WTC11 (cell line): Measurements from ENCODE around the gene MAPT. TPM values are rescaled to one million over a fixed set of nuclear protein-coding genes. Genes with fewer than 3 reads are reported as not detected.
A peak's percentile ranks its signal among the peaks of the same experiment; 100 is the strongest.

Experiments used
- ATAC-seq: fragments of 200-7000 bp; cut with Tn5 transposase; 2 replicates; pipeline ENCODE4 v1.10.0; 2021; ENCODE audit warnings: mild to moderate bottlenecking, moderate library complexity
- CTCF ChIA-PET: fragments of 300-600 bp; sonication (Branson Sonifier 250); formaldehyde crosslinking; loops from one replicate; lab custom pipeline; 2021; ENCODE audit warnings: antibody characterized with exemption; lab: Charles Lee
- POLR2A ChIA-PET: fragments of 350-600 bp; sonication (Branson Sonifier 250); formaldehyde crosslinking; loops from one replicate; lab custom pipeline; 2021; ENCODE audit warnings: antibody characterized with exemption; lab: Charles Lee
- DNase-seq: peaks from one replicate; pipeline ENCODE4 v3.0.0; 2021; ENCODE audit warnings: low spot score
- H3K27ac Mint-ChIP-seq: 2 replicates; pipeline ENCODE4 v1.8.0; 2021; ENCODE audit warnings: mixed read lengths
- H3K27me3 Mint-ChIP-seq: 2 replicates; pipeline ENCODE4 v1.8.0; 2021; ENCODE audit warnings: low read depth, mild to moderate bottlenecking, moderate library complexity, mixed read lengths
- H3K36me3 Mint-ChIP-seq: 2 replicates; pipeline ENCODE4 v1.8.0; 2021; ENCODE audit warnings: mixed read lengths
- H3K4me1 Mint-ChIP-seq: 2 replicates; pipeline ENCODE4 v1.8.0; 2022; ENCODE audit warnings: mixed read lengths
- H3K4me3 Mint-ChIP-seq: 2 replicates; pipeline ENCODE4 v1.8.0; 2021; ENCODE audit warnings: mild to moderate bottlenecking, moderate library complexity, mixed read lengths
- H3K9me3 Mint-ChIP-seq: 2 replicates; pipeline ENCODE4 v1.8.0; 2021; ENCODE audit warnings: mixed read lengths
- ATF1 ChIP-seq: sonication (generic); formaldehyde crosslinking; IDR thresholded peaks from 2 replicates; pipeline ENCODE4 v1.8.1; 2023; ENCODE audit warnings: mild to moderate bottlenecking, moderate library complexity, missing genetic modification reagents
- FOXJ3 ChIP-seq: sonication (generic); formaldehyde crosslinking; IDR thresholded peaks from 2 replicates; pipeline ENCODE4 v1.9.0; 2021; ENCODE audit warnings: missing genetic modification reagents, mild to moderate bottlenecking, borderline replicate concordance
- GTF2I ChIP-seq: fragments of 250-450 bp; sonication (Bioruptor Pico); conservative IDR thresholded peaks from 2 replicates; pipeline ENCODE4 v1.4.0; 2021; ENCODE audit warnings: mild to moderate bottlenecking
- MYBL2 ChIP-seq: sonication (generic); formaldehyde crosslinking; IDR thresholded peaks from 2 replicates; pipeline ENCODE4 v1.8.1; 2023; ENCODE audit warnings: mild to moderate bottlenecking, moderate library complexity, missing genetic modification reagents
- NR3C1 ChIP-seq: sonication (generic); formaldehyde crosslinking; conservative IDR thresholded peaks from 2 replicates; pipeline ENCODE4 v1.8.1; 2023; ENCODE audit warnings: low read depth, mild to moderate bottlenecking, missing genetic modification reagents
- RELA ChIP-seq: sonication (generic); formaldehyde crosslinking; IDR thresholded peaks from 2 replicates; pipeline ENCODE4 v1.8.1; 2022; ENCODE audit warnings: missing genetic modification reagents, mild to moderate bottlenecking, borderline replicate concordance
- SMAD4 ChIP-seq: sonication (generic); formaldehyde crosslinking; IDR thresholded peaks from 2 replicates; pipeline ENCODE4 v1.8.0; 2022; ENCODE audit warnings: mild to moderate bottlenecking, missing genetic modification reagents
- ZNF219 ChIP-seq: sonication (generic); formaldehyde crosslinking; IDR thresholded peaks from 2 replicates; pipeline ENCODE4 v1.8.0; 2023; ENCODE audit warnings: missing genetic modification reagents, mild to moderate bottlenecking, borderline replicate concordance
- ZNF423 ChIP-seq: fragments of 250-450 bp; sonication (Bioruptor Pico); IDR thresholded peaks from 2 replicates; pipeline ENCODE4 v2.1.2; 2022; ENCODE audit warnings: mild to moderate bottlenecking, moderate library complexity
- total RNA-seq: library from RNA; stranded (reverse); gene quantifications from 3 replicates; pipeline ENCODE4 v1.2.3, GENCODE V29; 2021
- TF ChIP-seq, protein P1 (sequence below): sonication (generic); formaldehyde crosslinking; IDR thresholded peaks from 2 replicates; pipeline ENCODE4 v1.8.0; 2022; ENCODE audit warnings: missing genetic modification reagents
- TF ChIP-seq, protein P2 (sequence below): fragments of 250-450 bp; sonication (Bioruptor Pico); IDR thresholded peaks from 2 replicates; pipeline ENCODE4 v1.9.0; 2021; ENCODE audit warnings: mild to moderate bottlenecking
- TF ChIP-seq, protein P3 (sequence below): sonication (generic); formaldehyde crosslinking; IDR thresholded peaks from 2 replicates; pipeline ENCODE4 v1.8.0; 2022; ENCODE audit warnings: mild to moderate bottlenecking, missing genetic modification reagents
- TF ChIP-seq, protein P4 (sequence below): sonication (generic); formaldehyde crosslinking; IDR thresholded peaks from 2 replicates; pipeline ENCODE4 v1.8.0; 2023; ENCODE audit warnings: missing genetic modification reagents
- TF ChIP-seq, protein P5 (sequence below): sonication (generic); formaldehyde crosslinking; IDR thresholded peaks from 2 replicates; pipeline ENCODE4 v1.8.1; 2022; ENCODE audit warnings: mild to moderate bottlenecking, moderate library complexity, missing genetic modification reagents
- TF ChIP-seq, protein P6 (sequence below): fragments of 250-450 bp; sonication (Bioruptor Pico); IDR thresholded peaks from 2 replicates; pipeline ENCODE4 v1.9.0; 2021; ENCODE audit warnings: mild to moderate bottlenecking

Gene MAPT
- total RNA-seq, 1 experiment from 2014 or later = 2.2 TPM

DNA sequence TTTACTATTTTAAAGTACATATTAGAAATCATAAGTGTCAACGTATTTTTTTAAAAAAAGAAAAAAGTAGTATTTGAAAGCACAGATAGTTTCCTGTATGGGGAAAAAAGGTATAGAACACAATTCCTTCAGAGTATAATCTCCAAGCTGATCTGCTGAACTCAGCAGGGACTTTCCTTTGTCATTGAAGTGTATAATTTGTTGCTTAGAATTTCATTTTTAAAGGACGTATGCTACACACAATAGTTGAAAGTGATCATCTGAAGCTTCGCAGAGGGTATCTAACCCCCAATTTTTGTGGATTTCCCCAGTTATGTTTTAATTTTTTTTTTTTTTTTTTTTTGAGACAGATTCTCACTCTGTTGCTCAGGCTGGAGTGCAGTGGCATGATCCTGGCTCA is 20.2 kb upstream of the MAPT start (continued):
- TF ChIP-seq, protein P1, sequence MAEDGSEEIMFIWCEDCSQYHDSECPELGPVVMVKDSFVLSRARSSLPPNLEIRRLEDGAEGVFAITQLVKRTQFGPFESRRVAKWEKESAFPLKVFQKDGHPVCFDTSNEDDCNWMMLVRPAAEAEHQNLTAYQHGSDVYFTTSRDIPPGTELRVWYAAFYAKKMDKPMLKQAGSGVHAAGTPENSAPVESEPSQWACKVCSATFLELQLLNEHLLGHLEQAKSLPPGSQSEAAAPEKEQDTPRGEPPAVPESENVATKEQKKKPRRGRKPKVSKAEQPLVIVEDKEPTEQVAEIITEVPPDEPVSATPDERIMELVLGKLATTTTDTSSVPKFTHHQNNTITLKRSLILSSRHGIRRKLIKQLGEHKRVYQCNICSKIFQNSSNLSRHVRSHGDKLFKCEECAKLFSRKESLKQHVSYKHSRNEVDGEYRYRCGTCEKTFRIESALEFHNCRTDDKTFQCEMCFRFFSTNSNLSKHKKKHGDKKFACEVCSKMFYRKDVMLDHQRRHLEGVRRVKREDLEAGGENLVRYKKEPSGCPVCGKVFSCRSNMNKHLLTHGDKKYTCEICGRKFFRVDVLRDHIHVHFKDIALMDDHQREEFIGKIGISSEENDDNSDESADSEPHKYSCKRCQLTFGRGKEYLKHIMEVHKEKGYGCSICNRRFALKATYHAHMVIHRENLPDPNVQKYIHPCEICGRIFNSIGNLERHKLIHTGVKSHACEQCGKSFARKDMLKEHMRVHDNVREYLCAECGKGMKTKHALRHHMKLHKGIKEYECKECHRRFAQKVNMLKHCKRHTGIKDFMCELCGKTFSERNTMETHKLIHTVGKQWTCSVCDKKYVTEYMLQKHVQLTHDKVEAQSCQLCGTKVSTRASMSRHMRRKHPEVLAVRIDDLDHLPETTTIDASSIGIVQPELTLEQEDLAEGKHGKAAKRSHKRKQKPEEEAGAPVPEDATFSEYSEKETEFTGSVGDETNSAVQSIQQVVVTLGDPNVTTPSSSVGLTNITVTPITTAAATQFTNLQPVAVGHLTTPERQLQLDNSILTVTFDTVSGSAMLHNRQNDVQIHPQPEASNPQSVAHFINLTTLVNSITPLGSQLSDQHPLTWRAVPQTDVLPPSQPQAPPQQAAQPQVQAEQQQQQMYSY = no peak

DNA sequence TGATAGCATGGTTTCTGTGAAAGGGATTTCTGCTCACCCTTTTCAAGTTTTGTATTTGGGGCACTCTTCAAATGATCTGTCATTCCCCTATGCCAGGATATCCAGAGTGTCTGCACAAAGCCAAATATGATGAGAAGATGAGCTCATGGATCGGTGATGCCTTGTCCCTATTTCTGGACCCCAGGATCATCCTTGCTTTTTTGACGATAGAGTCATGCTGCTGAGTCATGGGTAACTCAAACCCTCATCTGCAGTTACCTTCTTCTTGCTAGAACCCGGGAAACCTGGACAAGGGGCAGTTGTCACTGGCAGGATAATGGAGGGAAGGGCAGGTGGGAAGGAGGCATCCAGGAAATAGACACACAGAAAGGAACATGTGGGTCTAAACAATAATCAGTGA is 17.8 kb upstream of the MAPT start:
- no peaks in the 10 kb centered on the region for H3K36me3 Mint-ChIP-seq
- H3K9me3 Mint-ChIP-seq = peaks cover 6% of the 10 kb centered on the region; the same call in 1 of the 2 replicates
- H3K27ac Mint-ChIP-seq = no peak overlapping the region
- H3K27me3 Mint-ChIP-seq = peaks cover 19% of the 10 kb centered on the region
- peaks cover 2% of the 10 kb centered on the region for H3K4me1 Mint-ChIP-seq
- ATAC-seq (no peak), DNase-seq (no peak)
- ChIA-PET POLR2A (no interaction called here), CTCF (interaction anchor here (1.2 to 1.5 kb wide), 2 partner anchors 18 to 92 kb away, joined by 3 to 4 read pairs; partner anchors contain the start of genes CRHR1 and MAPT)
- TF ChIP-seq ATF1 (CRISPR knock-in tag) (no peak), FOXJ3 (CRISPR knock-in tag) (no peak), ZNF423 (no peak), ZNF219 (CRISPR knock-in tag) (no peak), NR3C1 (CRISPR knock-in tag) (no peak), SMAD4 (CRISPR knock-in tag) (no peak), RELA (CRISPR knock-in tag) (no peak)
- TF ChIP-seq, protein P2, sequence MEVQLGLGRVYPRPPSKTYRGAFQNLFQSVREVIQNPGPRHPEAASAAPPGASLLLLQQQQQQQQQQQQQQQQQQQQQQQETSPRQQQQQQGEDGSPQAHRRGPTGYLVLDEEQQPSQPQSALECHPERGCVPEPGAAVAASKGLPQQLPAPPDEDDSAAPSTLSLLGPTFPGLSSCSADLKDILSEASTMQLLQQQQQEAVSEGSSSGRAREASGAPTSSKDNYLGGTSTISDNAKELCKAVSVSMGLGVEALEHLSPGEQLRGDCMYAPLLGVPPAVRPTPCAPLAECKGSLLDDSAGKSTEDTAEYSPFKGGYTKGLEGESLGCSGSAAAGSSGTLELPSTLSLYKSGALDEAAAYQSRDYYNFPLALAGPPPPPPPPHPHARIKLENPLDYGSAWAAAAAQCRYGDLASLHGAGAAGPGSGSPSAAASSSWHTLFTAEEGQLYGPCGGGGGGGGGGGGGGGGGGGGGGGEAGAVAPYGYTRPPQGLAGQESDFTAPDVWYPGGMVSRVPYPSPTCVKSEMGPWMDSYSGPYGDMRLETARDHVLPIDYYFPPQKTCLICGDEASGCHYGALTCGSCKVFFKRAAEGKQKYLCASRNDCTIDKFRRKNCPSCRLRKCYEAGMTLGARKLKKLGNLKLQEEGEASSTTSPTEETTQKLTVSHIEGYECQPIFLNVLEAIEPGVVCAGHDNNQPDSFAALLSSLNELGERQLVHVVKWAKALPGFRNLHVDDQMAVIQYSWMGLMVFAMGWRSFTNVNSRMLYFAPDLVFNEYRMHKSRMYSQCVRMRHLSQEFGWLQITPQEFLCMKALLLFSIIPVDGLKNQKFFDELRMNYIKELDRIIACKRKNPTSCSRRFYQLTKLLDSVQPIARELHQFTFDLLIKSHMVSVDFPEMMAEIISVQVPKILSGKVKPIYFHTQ (CRISPR knock-in tag) = no peak
- TF ChIP-seq, protein P3, sequence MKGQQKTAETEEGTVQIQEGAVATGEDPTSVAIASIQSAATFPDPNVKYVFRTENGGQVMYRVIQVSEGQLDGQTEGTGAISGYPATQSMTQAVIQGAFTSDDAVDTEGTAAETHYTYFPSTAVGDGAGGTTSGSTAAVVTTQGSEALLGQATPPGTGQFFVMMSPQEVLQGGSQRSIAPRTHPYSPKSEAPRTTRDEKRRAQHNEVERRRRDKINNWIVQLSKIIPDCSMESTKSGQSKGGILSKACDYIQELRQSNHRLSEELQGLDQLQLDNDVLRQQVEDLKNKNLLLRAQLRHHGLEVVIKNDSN (CRISPR knock-in tag) = no peak
- TF ChIP-seq, protein P4, sequence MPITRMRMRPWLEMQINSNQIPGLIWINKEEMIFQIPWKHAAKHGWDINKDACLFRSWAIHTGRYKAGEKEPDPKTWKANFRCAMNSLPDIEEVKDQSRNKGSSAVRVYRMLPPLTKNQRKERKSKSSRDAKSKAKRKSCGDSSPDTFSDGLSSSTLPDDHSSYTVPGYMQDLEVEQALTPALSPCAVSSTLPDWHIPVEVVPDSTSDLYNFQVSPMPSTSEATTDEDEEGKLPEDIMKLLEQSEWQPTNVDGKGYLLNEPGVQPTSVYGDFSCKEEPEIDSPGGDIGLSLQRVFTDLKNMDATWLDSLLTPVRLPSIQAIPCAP = no peak
- TF ChIP-seq, protein P5, sequence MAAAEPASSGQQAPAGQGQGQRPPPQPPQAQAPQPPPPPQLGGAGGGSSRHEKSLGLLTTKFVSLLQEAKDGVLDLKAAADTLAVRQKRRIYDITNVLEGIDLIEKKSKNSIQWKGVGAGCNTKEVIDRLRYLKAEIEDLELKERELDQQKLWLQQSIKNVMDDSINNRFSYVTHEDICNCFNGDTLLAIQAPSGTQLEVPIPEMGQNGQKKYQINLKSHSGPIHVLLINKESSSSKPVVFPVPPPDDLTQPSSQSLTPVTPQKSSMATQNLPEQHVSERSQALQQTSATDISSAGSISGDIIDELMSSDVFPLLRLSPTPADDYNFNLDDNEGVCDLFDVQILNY = no peak
- TF ChIP-seq, protein P6, sequence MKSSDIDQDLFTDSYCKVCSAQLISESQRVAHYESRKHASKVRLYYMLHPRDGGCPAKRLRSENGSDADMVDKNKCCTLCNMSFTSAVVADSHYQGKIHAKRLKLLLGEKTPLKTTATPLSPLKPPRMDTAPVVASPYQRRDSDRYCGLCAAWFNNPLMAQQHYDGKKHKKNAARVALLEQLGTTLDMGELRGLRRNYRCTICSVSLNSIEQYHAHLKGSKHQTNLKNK (CRISPR knock-in tag) = no peak
- TF ChIP-seq, all 79 proteins: peak for 0
- H3K4me3 Mint-ChIP-seq = no peak overlapping the region

DNA sequence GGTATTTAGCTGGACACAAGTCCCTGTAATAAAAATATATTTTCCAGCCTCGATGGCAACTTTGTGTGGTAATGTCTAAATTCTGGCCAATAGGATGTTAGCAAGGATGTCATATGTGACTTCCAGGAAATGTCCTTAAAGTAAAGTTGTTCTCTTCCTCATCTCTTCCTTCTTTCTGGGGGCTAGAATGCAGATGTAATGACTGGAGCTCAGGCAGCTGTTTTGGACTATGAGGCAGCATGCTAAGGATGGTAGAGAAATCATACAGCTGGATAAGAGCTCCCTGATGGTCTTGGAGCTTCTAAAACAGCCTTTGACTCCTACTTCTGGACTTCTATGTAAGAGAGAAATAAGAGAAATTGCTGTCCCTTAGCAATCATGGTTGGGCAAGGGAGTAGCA is 16.9 kb upstream of the MAPT start:
- POLR2A ChIA-PET = no interaction called here
- CTCF ChIA-PET = interaction anchor here (1.2 to 1.5 kb wide), 2 partner anchors 17 to 93 kb away, joined by 3 to 4 read pairs; partner anchors contain the start of genes CRHR1 and MAPT
- ATAC-seq = no peak
- H3K36me3 Mint-ChIP-seq = no peaks in the 10 kb centered on the region
- DNase-seq = no peak
- no peak overlapping the region for H3K4me3 Mint-ChIP-seq
- TF ChIP-seq GTF2I (peak; percentile 80; the same call in 1 of the 2 replicates), MYBL2 (CRISPR knock-in tag) (no peak)
- peaks cover 2% of the 10 kb centered on the region for H3K4me1 Mint-ChIP-seq
- peaks cover 20% of the 10 kb centered on the region for H3K27me3 Mint-ChIP-seq
- no peak overlapping the region for H3K27ac Mint-ChIP-seq
- H3K9me3 Mint-ChIP-seq = peaks cover 6% of the 10 kb centered on the region; the same call in 1 of the 2 replicates
